HepG2 (cell line): ENCODE data around the gene VKORC1L1.
"Not testable (repeated sequence)": the region's sequence is repeated elsewhere in the genome, so short reads cannot be mapped to it uniquely, and the experiment has no call there.

ENCODE experiments used
- BCLAF1 ChIP-seq: fragments of 450-650 bp; IDR thresholded peaks from 2 replicates; pipeline ENCODE4 v1.6.1; 2017; ENCODE audit warnings: mild to moderate bottlenecking
- CTCF ChIP-seq: sonication (generic); formaldehyde crosslinking; IDR thresholded peaks from 2 replicates; pipeline ENCODE4 v1.5.0; 2020; ENCODE audit warnings: mild to moderate bottlenecking, missing genetic modification reagents, moderate library complexity
- EP300 ChIP-seq, 3 experiments: sonication (generic) in 1 of 3; formaldehyde crosslinking in 1 of 3; IDR thresholded peaks; 2 replicates each; pipeline versions ENCODE4 v1.5.1 to v1.6.1; 2011 to 2020; ENCODE audit warnings: low read depth in 2 of 3, low read length in 2 of 3, borderline replicate concordance in 1 of 3, improper control_type of control experiment in 1 of 3, mild to moderate bottlenecking in 1 of 3, missing genetic modification reagents in 1 of 3, moderate library complexity in 1 of 3
- NFIC ChIP-seq: IDR thresholded peaks from 2 replicates; pipeline ENCODE4 v1.6.1; 2012; ENCODE audit warnings: mild to moderate bottlenecking, low read length, inconsistent platforms
- PRDM15 ChIP-seq: sonication (generic); formaldehyde crosslinking; IDR thresholded peaks from 2 replicates; pipeline ENCODE4 v1.4.0; 2020; ENCODE audit warnings: missing genetic modification reagents
- PREB ChIP-seq: sonication (generic); formaldehyde crosslinking; IDR thresholded peaks from 2 replicates; pipeline ENCODE4 v1.4.0; 2020; ENCODE audit warnings: missing genetic modification reagents
- REST ChIP-seq, 2 experiments: IDR thresholded peaks; 2 replicates each; pipeline ENCODE4 v1.6.1; 2011 to 2012; ENCODE audit warnings: low read length in 2 of 2, borderline replicate concordance in 1 of 2, low read depth in 1 of 2, mild to moderate bottlenecking in 1 of 2, moderate library complexity in 1 of 2
- SP1 ChIP-seq, 2 experiments: fragments of 450-650 bp in 1 of 2; sonication (generic) in 1 of 2; formaldehyde crosslinking in 1 of 2; IDR thresholded peaks; 2 replicates each; pipeline versions ENCODE4 v1.4.0 to v1.6.1; 2016 to 2020; ENCODE audit warnings: missing genetic modification reagents in 1 of 2
- SRY ChIP-seq: sonication (generic); formaldehyde crosslinking; IDR thresholded peaks from 2 replicates; pipeline ENCODE4 v1.8.0; 2022; ENCODE audit warnings: mild to moderate bottlenecking, missing genetic modification reagents
- TAF1 ChIP-seq: sonication (generic); formaldehyde crosslinking; IDR thresholded peaks from 2 replicates; pipeline ENCODE4 v1.4.0; 2020; ENCODE audit warnings: missing genetic modification reagents
- ZNF24 ChIP-seq: fragments of 450-650 bp; IDR thresholded peaks from 2 replicates; pipeline ENCODE4 v1.6.1; 2017; ENCODE audit warnings: antibody characterized with exemption, mild to moderate bottlenecking

- not testable (repeated sequence) for TF ChIP-seq SRY (CRISPR knock-in tag); SP1 (IDR thresholded peaks at IDR 0.05); SP1 (CRISPR knock-in tag; IDR thresholded peaks at IDR 0.05); PRDM15 (CRISPR knock-in tag); TAF1 (CRISPR knock-in tag); CTCF (CRISPR knock-in tag); NFIC; REST (IDR thresholded peaks at IDR 0.05; ENCODE audit: borderline replicate concordance in 1 of 2, low read depth in 1 of 2, low read length in 2 of 2); BCLAF1; PREB (CRISPR knock-in tag); EP300 (IDR thresholded peaks at IDR 0.05; ENCODE audit: low read depth in 2 of 2, low read length in 2 of 2); EP300 (CRISPR knock-in tag; IDR thresholded peaks at IDR 0.05; ENCODE audit: borderline replicate concordance); ZNF24
These were observed 5.2 kb upstream of the VKORC1L1 start for GRCh38 chr7:65867681-65868080.
